ENCODE data around the gene ATP2A3.

DNA sequence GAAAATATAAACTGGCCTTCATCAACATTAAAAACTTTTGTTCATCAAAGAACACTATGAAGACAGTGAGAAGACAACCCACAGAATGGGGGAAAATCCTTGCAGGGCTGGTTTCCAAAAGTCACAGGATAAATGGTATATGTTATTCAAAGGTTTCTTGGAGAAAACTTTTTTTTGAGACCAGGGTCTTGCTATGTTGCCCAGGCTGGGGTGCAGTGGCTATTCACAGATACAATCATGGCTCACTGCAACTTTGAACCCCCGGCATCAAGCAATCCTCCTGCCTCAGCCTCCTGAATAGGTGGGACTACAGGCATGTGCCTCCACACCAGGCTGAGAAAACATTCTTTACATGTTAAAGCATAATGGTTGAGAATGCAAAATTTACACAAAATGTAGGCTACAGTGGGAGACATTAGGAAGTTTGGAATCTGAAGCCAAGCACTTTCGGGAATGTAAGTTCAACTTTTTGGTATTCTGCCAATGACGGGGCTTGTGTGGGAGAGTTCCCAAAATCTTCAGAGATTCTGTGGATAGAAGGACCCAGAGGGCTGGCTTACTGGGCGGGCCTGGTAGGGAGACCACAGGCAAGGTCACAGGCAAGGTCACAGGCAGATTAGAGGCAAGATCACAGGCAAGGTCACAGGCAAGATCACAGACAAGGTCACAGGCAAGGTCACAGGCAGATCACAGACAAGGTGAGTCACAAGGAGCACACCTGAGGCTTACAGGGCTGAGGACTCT is 24.2 kb upstream of the ATP2A3 start:
- TF ChIP-seq CTCF (IDR thresholded peaks at IDR 0.05) = no peak
- no peak for TF ChIP-seq POLR2A (IDR thresholded peaks at IDR 0.05)

Measured in transverse colon (tissue), 3 donors.